ENCODE measurements around the gene AKR7A3.
"Not testable (repeated sequence)": the region's sequence is repeated elsewhere in the genome, so short reads cannot be mapped to it uniquely, and the experiment has no call there.

AKR7A3 gene

GRCh38 chr1:19317126-19317910 lies 28.7 kb upstream of the AKR7A3 start:
- DNase-seq: no peak

GRCh38 chr1:19315378-19316198 lies 27.0 kb upstream of the AKR7A3 start:
- DNase-seq: peak; percentile 63

- no peak for DNase-seq
These were observed 25.7 kb upstream of the AKR7A3 start for GRCh38 chr1:19313961-19314882.

- no peak for DNase-seq
These were observed 25.0 kb upstream of the AKR7A3 start for GRCh38 chr1:19313636-19313959.

- DNase-seq: no peak
These were observed 24.4 kb upstream of the AKR7A3 start for GRCh38 chr1:19312782-19313635.

GRCh38 chr1:19311931-19312781 lies 23.6 kb upstream of the AKR7A3 start, which contains the start of the genes AKR7A2 and SLC66A1:
TSS of gene AKR7A2 (minus strand) at chr1:19312144. CDS start at chr1:19312124, 20 bp downstream.
TSS of gene SLC66A1 (plus strand) at chr1:19312326. CDS start at chr1:19317678, 5,352 bp downstream.
- peak; percentile 97 for DNase-seq

- no peak for DNase-seq
These were observed 22.9 kb upstream of the AKR7A3 start for GRCh38 chr1:19311503-19311930.

GRCh38 chr1:19310720-19311502 lies 22.3 kb upstream of the AKR7A3 start:
- peak; percentile 55 for DNase-seq

GRCh38 chr1:19310061-19310460 lies 21.5 kb upstream of the AKR7A3 start:
- no peak for DNase-seq

- DNase-seq: peak; percentile 45
These were observed 20.7 kb upstream of the AKR7A3 start for GRCh38 chr1:19309123-19309813.

GRCh38 chr1:19308509-19308907 lies 19.9 kb upstream of the AKR7A3 start:
- no peak for DNase-seq

- DNase-seq: no peak
These were observed 19.4 kb upstream of the AKR7A3 start for GRCh38 chr1:19307794-19308508.

GRCh38 chr1:19306941-19307340 lies 18.4 kb upstream of the AKR7A3 start:
- no peak for DNase-seq

GRCh38 chr1:19305880-19306279 lies 17.3 kb upstream of the AKR7A3 start:
- no peak for DNase-seq

- DNase-seq: not testable (repeated sequence)
These were observed 15.5 kb upstream of the AKR7A3 start for GRCh38 chr1:19304081-19304480.

GRCh38 chr1:19300211-19300610 lies 11.6 kb upstream of the AKR7A3 start:
- DNase-seq: no peak

GRCh38 chr1:19294638-19295037 lies 6.1 kb upstream of the AKR7A3 start:
- DNase-seq: no peak

GRCh38 chr1:19289244-19289643 lies 674 bp upstream of the AKR7A3 start:
- DNase-seq: peak; percentile 74

Data from DMS53 (cell line).